SK-N-SH (cell line): ENCODE measurements around the gene STMN1. TPM values are rescaled to one million over a fixed set of nuclear protein-coding genes. Genes with fewer than 3 reads are reported as not detected.

Experiments used
- CTCF ChIA-PET: fragments of 300-600, 350-600 bp; formaldehyde crosslinking; extraction: SDS; loops from one replicate; lab custom pipeline; 2021; lab: Yijun Ruan, JAX
- POLR2A ChIA-PET: fragments of 350-600 bp; sonication (Branson Sonifier 250); formaldehyde crosslinking; extraction: SDS; loops from one replicate; lab custom pipeline; 2020; ENCODE audit warnings: antibody characterized with exemption, inconsistent platforms; lab: Yijun Ruan, JAX
- DNase-seq: peaks from one replicate; pipeline ENCODE4 v3.0.0; 2012
- H2AFZ ChIP-seq: fragments of 200-600 bp; sonication (generic); 2 replicates; pipeline ENCODE4 v1.8.1; 2016; ENCODE audit warnings: antibody characterized with exemption, mild to moderate bottlenecking, low read depth
- H3F3A ChIP-seq: fragments of 200-600 bp; sonication (generic); replicated peaks from 2 replicates; pipeline ENCODE3; 2016; ENCODE audit warnings: antibody characterized with exemption, mild to moderate bottlenecking; ENCODE audit not compliant: insufficient read depth
- H3K27ac ChIP-seq, 2 experiments: fragments of 200-500 bp in 1 of 2; fragments of 200-600 bp in 1 of 2; sonication (Bioruptor generic) in 1 of 2; sonication (generic), shearing (Covaris generic) in 1 of 2; 2 replicates each; pipeline versions ENCODE4 v1.5.1 to v1.6.1; 2014 to 2016; ENCODE audit warnings: low read depth in 2 of 2, inconsistent platforms in 1 of 2, low read length in 1 of 2, mild to moderate bottlenecking in 1 of 2, mixed read lengths in 1 of 2
- H3K27me3 ChIP-seq: fragments of 200-600 bp; sonication (generic), shearing (Covaris generic); 2 replicates; pipeline ENCODE4 v1.6.1; 2016; ENCODE audit warnings: mixed run types; ENCODE audit not compliant: insufficient read depth
- H3K36me3 ChIP-seq, 2 experiments: fragments of 200-500 bp in 1 of 2; fragments of 200-600 bp in 1 of 2; sonication (Bioruptor generic) in 1 of 2; sonication (generic) in 1 of 2; replicated peaks in 1 of 2; 2 replicates each; pipeline versions ENCODE3 to v1.5.1; 2014 to 2016; ENCODE audit warnings: low read length in 1 of 2, mild to moderate bottlenecking in 1 of 2; ENCODE audit not compliant: insufficient read depth in 2 of 2, control insufficient read depth in 1 of 2
- H3K4me1 ChIP-seq, 2 experiments: fragments of 200-500 bp in 1 of 2; fragments of 200-600 bp in 1 of 2; sonication (Bioruptor generic) in 1 of 2; sonication (generic), shearing (Covaris generic) in 1 of 2; 2 replicates each; pipeline versions ENCODE4 v1.5.1 to v1.6.1; 2014 to 2016; ENCODE audit warnings: low read depth in 1 of 2, low read length in 1 of 2, mixed run types in 1 of 2; ENCODE audit not compliant: insufficient read depth in 2 of 2, control insufficient read depth in 1 of 2
- H3K4me2 ChIP-seq: fragments of 200-600 bp; sonication (generic), shearing (Covaris generic); 2 replicates; pipeline ENCODE4 v1.6.1; 2017; ENCODE audit warnings: mixed run types
- H3K4me3 ChIP-seq, 2 experiments: fragments of 200-500 bp in 1 of 2; fragments of 200-600 bp in 1 of 2; sonication (Bioruptor generic) in 1 of 2; sonication (generic), shearing (Covaris generic) in 1 of 2; 2 replicates each; pipeline versions ENCODE4 v1.5.1 to v1.8.1; 2014 to 2016; ENCODE audit warnings: low read depth in 2 of 2, inconsistent platforms in 1 of 2, low read length in 1 of 2, mild to moderate bottlenecking in 1 of 2, mixed read lengths in 1 of 2, moderate library complexity in 1 of 2
- H3K79me2 ChIP-seq: fragments of 200-600 bp; sonication (generic); 2 replicates; pipeline ENCODE4 v1.8.1; 2017; ENCODE audit warnings: mild to moderate bottlenecking; ENCODE audit not compliant: insufficient read depth
- H3K9ac ChIP-seq: fragments of 200-600 bp; sonication (generic); 2 replicates; pipeline ENCODE4 v1.6.1; 2017; ENCODE audit warnings: mixed run types
- H3K9me2 ChIP-seq: fragments of 200-600 bp; sonication (generic); 2 replicates; pipeline ENCODE4 v1.6.1; 2017; ENCODE audit warnings: mixed run types
- H3K9me3 ChIP-seq: fragments of 200-600 bp; sonication (generic); 2 replicates; pipeline ENCODE4 v1.6.1; 2017; ENCODE audit warnings: mixed run types, mild to moderate bottlenecking, moderate library complexity
- H4K20me1 ChIP-seq: fragments of 200-600 bp; sonication (generic); 2 replicates; pipeline ENCODE4 v1.6.1; 2017; ENCODE audit warnings: mild to moderate bottlenecking, mixed run types; ENCODE audit not compliant: insufficient read depth
- CHD2 ChIP-seq: fragments of 150-350 bp; IDR thresholded peaks from 2 replicates; pipeline ENCODE4 v1.6.1; 2018; ENCODE audit warnings: low read length; ENCODE audit not compliant: partially characterized antibody
- EP300 ChIP-seq, 2 experiments: IDR thresholded peaks; 2 replicates each; pipeline versions ENCODE4 v1.4.0 to v1.6.1; 2012; ENCODE audit warnings: borderline replicate concordance in 1 of 2, low read depth in 1 of 2, low read length in 1 of 2
- JUND ChIP-seq: IDR thresholded peaks from 2 replicates; pipeline ENCODE4 v1.4.0; 2012
- RCOR1 ChIP-seq: fragments of 150-350 bp; IDR thresholded peaks from 2 replicates; pipeline ENCODE4 v1.6.1; 2017; ENCODE audit warnings: antibody characterized with exemption, low read length
- SIN3A ChIP-seq: IDR thresholded peaks from 2 replicates; pipeline ENCODE4 v1.6.1; 2012; ENCODE audit warnings: low read depth, mild to moderate bottlenecking, low read length, moderate library complexity, borderline replicate concordance
- TCF12 ChIP-seq: IDR thresholded peaks from 2 replicates; pipeline ENCODE4 v1.4.0; 2012
- WGBS: methylation state at CpG from one replicate; pipeline ENCODE4 v1.1.6; 2017; ENCODE audit warnings: low lambda C conversion rate; 5-methylcytosine and 5-hydroxymethylcytosine counted together
- polyA plus RNA-seq, 3 experiments: library from polyadenylated mRNA; depleted of rRNA; stranded (reverse); fragments of >200 nt; gene quantifications; 2 replicates each; pipeline ENCODE4 v1.2.3, GENCODE V29; 2012
- TF ChIP-seq, protein P1 (sequence below): IDR thresholded peaks from 2 replicates; pipeline ENCODE4 v1.4.0; 2012; ENCODE audit warnings: low read depth, borderline replicate concordance
- TF ChIP-seq, protein P2 (sequence below): IDR thresholded peaks from 2 replicates; pipeline ENCODE4; 2012

Gene STMN1
- polyA plus RNA-seq, 1 of the 3 experiments (the other 2 are of a cell fraction): 143 TPM

DNA sequence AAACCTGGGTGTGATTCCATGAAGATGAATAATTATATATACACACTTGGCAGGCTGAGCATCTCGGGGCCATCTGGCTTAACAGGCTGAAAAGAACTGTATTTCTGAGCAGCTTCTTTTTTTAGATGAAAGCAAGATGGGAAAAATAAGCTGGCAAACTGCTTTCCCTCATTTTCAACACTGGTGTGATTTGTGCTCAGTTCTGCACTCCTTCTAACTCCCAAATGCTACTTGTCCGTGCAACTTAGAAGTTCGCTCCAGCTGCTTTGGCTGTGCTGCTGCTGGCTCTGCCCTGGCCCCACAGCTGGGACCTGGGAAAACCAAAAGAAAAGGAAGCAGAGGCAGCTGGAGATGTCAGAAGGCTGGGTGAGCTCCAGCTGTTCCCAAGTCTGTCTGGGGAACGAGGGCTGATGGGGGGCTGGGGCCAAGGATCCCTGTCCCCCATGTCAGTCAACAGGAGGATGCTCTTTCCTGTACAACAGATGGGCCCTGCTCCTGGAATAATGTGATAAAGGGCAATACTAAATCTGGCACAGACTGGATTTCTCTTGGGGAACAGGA lies 46.7 kb upstream of the STMN1 start:
- no peaks in the 10 kb centered on the region for H3K9me2 ChIP-seq
- no peaks in the 10 kb centered on the region for H4K20me1 ChIP-seq
- 59% methylated on average over 3 of the region's 4 CpGs for WGBS
- no peak overlapping the region for H3K4me2 ChIP-seq
- peaks cover 6 to 14% of the 10 kb centered on the region in 2 experiments; a peak in 2 of 4 replicates for H3K4me1 ChIP-seq
- TF ChIP-seq TCF12 (no peak), EP300 (IDR thresholded peaks at IDR 0.05; ENCODE audit: borderline replicate concordance in 1 of 2, low read depth in 1 of 2, low read length in 1 of 2) (0 out of 4 replicates have a peak, but pooled peaks of 1 of the 2 experiments have one; percentile 10), CHD2 (peak; percentile 18)
- H3K27me3 ChIP-seq: no peaks in the 10 kb centered on the region
- no peaks in the 10 kb centered on the region for H3F3A ChIP-seq
- POLR2A ChIA-PET: interaction anchor here (0.5 to 1.1 kb wide), 2 partner anchors 20 to 505 kb away, joined by 3 to 5 read pairs; no protein-coding TSS in a partner anchor
- no peaks in the 10 kb centered on the region for H3K9me3 ChIP-seq
- H3K27ac ChIP-seq: peak overlapping the region in 1 of 2 experiments; percentile 87; a peak in 2 of 4 replicates
- H2AFZ ChIP-seq: no peak overlapping the region
- H3K4me3 ChIP-seq: no peak overlapping the region
- H3K36me3 ChIP-seq: no peaks in the 10 kb centered on the region
- H3K79me2 ChIP-seq: no peaks in the 10 kb centered on the region
- peak; percentile 46 for DNase-seq
- CTCF ChIA-PET: interaction anchor here (3.5 kb wide), 1 partner anchor 57 kb away, joined by 15 read pairs; no protein-coding TSS in a partner anchor
- H3K9ac ChIP-seq: no peak overlapping the region

DNA sequence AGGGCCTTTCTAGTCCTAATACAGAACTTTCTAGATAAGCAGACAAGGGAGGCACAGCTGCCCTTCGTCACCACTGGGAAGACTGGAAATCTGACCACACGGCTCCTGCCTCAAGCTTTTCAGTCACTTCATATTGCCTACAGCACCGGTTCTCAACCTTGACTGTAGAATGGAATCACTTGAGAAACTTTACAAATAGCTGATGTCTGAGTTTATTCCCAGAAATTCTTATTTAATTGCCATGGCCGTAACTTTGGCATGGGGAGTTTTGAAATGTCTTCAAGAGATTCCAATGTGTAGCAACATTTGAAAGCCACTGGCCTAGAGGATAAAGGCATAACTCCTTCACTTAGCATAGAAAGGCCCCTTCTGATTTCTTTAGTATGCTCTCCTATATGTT lies 42.4 kb upstream of the STMN1 start:
- Histone ChIP-seq H4K20me1 (no peaks in the 10 kb centered on the region), H3K9me3 (no peaks in the 10 kb centered on the region), H3K27me3 (no peaks in the 10 kb centered on the region), H3K27ac (no peak overlapping the region), H3K4me1 (peaks cover 6 to 7% of the 10 kb centered on the region in 2 experiments; a peak in 2 of 4 replicates), H3K9me2 (no peaks in the 10 kb centered on the region), H3K4me2 (no peak overlapping the region), H3F3A (no peaks in the 10 kb centered on the region), H3K36me3 (no peaks in the 10 kb centered on the region), H3K79me2 (no peaks in the 10 kb centered on the region), H2AFZ (no peak overlapping the region), H3K9ac (no peak overlapping the region), H3K4me3 (no peak overlapping the region)
- ChIA-PET POLR2A (no interaction called here), CTCF (interaction anchor here (0.6 to 1.2 kb wide), 5 partner anchors 19 to 746 kb away, joined by 3 to 5 read pairs (median 3); partner anchors contain the start of gene PAFAH2)
- DNase-seq: no peak
- WGBS: 71% methylated on average over 4 of the region's 4 CpGs
- TF ChIP-seq, protein P1, sequence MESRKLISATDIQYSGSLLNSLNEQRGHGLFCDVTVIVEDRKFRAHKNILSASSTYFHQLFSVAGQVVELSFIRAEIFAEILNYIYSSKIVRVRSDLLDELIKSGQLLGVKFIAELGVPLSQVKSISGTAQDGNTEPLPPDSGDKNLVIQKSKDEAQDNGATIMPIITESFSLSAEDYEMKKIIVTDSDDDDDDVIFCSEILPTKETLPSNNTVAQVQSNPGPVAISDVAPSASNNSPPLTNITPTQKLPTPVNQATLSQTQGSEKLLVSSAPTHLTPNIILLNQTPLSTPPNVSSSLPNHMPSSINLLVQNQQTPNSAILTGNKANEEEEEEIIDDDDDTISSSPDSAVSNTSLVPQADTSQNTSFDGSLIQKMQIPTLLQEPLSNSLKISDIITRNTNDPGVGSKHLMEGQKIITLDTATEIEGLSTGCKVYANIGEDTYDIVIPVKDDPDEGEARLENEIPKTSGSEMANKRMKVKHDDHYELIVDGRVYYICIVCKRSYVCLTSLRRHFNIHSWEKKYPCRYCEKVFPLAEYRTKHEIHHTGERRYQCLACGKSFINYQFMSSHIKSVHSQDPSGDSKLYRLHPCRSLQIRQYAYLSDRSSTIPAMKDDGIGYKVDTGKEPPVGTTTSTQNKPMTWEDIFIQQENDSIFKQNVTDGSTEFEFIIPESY: no peak
- TF ChIP-seq RCOR1 (no peak), JUND (no peak), EP300 (IDR thresholded peaks at IDR 0.05; ENCODE audit: borderline replicate concordance in 1 of 2, low read depth in 1 of 2, low read length in 1 of 2) (no peak), SIN3A (no peak)
- TF ChIP-seq, protein P2, sequence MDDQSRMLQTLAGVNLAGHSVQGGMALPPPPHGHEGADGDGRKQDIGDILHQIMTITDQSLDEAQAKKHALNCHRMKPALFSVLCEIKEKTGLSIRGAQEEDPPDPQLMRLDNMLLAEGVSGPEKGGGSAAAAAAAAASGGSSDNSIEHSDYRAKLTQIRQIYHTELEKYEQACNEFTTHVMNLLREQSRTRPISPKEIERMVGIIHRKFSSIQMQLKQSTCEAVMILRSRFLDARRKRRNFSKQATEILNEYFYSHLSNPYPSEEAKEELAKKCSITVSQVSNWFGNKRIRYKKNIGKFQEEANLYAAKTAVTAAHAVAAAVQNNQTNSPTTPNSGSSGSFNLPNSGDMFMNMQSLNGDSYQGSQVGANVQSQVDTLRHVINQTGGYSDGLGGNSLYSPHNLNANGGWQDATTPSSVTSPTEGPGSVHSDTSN: no peak
